ENCODE measurements around the gene PRKCA.

Gene PRKCA

DNA sequence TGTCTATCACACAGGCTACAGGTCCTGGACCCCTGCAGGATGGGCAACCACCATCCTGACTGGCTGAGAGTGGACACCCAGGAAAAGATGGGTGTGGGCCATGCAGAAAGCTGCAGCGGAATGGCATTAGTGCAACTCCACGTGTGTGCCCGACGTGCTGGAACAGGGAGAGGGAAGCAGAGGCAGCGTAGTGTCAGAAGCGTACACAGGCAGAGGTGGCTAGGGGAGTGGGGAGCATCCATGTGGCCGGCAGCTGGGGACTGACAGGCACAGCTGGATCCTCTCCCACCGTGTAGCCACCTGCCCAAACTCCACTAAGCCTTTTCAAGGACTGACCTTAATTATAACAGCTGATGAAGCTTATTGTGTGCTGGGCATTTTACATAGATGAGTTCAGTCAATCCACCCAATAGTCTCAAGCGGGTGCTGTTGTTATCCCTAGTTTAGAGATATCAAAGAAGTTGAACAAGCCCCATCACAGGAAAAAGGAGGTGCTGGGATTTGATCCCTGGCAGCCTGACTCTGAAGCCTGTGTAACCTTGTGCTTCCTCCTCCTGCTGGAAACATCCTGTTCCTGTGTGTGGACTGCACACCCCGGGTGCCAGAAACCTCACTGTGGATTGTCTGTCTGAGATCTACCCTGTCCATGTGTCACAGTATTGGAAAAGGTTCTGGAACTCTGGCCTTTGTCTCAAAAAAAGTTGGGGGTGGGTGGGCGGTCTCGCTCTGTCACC, 114.0 kb downstream of the PRKCA start:
- no peak for TF ChIP-seq CTCF (IDR thresholded peaks at IDR 0.05; ENCODE audit: low read depth, low read length)
- DNase-seq (ENCODE audit: extremely low read depth, low read depth): no peak

- no peak for DNase-seq (ENCODE audit: extremely low read depth, low read depth)
- no peak for TF ChIP-seq CTCF (IDR thresholded peaks at IDR 0.05; ENCODE audit: low read depth, low read length)
Measured at GRCh38 chr17:66417300-66417719, 114.9 kb downstream of the PRKCA start.

GRCh38 chr17:66420961-66421371, 118.6 kb downstream of the PRKCA start:
- TF ChIP-seq CTCF (IDR thresholded peaks at IDR 0.05; ENCODE audit: low read depth, low read length): no peak
- DNase-seq (ENCODE audit: extremely low read depth, low read depth): peak; percentile 68

DNA sequence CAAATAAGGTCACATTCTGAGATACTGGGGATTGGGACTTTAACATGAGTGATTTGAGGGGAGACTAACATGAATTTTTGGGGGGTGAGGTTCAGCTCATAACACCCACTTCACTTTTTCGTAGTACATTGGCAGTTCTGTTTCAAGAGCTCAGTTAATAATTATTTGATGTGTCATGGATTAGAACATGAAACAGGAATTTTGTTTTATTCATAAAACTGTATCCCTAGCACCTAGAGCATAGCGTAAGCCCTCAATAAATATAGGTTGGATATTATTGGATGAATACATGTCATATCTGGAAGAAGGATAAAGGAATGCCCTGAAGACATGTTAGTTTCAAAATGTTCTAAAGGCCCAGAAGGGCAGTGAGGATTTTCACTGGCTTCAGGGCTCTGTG, 119.8 kb downstream of the PRKCA start:
- TF ChIP-seq CTCF (IDR thresholded peaks at IDR 0.05; ENCODE audit: low read depth, low read length): no peak
- no peak for DNase-seq (ENCODE audit: extremely low read depth, low read depth)

DNA sequence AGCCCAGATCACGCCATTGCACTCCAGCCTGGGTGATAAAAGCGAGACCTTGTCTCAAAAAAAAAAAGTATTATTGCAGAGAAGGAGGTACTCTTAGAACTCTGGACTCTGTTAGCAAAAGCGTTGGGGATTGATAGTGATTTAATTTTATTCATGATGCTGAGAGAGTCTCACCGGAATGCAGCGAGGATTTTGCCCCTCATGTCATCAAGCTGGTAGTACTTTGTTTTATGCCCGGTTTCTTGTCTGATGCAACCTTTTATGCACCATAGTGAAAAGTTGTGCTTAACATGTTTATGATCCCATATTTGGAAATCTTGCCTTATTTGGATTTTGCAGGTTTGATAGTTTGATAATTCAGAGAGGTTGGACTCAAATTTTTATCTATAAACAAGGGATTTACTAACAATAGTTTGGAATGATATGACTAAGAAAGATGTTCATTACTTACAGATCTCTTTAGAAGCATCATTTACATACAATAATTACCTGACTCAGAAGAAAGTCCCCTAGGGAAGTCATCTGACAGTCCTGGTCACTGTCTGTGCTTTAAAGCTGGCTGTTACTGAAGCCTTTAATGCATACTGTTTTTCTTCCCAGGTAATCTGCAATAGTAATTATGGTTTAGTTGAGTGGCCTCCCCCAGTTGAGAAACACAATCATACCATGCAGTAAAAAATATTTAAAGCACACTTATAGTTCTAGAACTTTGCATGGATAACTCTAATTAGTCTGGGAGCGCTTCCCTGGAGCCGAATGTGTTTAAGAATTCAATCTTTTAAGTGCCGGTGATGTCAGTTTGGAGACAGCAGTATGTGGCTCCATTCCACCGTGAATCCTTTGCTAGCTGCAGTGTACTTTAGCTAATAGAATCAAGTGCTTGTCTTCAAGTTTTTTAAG, 120.9 kb downstream of the PRKCA start:
- TF ChIP-seq CTCF (IDR thresholded peaks at IDR 0.05; ENCODE audit: low read depth, low read length): no peak
- no peak for DNase-seq (ENCODE audit: extremely low read depth, low read depth)

GRCh38 chr17:66425756-66426396, 123.5 kb downstream of the PRKCA start:
- no peak for TF ChIP-seq CTCF (IDR thresholded peaks at IDR 0.05; ENCODE audit: low read depth, low read length)
- no peak for DNase-seq (ENCODE audit: extremely low read depth, low read depth)

Measured in AG09319 (cell line).